T-helper 2 cell treated with Interferon-gamma antibody and Interleukin-4, amounts not matched to agents 100 ng/mL and 5 ng/mL, for 36 hours (primary cell): Measurements from ENCODE around the gene ATP23. TPM values are rescaled to one million over a fixed set of nuclear protein-coding genes. Genes with fewer than 3 reads are reported as not detected.

Experiments
- intact Hi-C: fragments of 100-400 bp; cut with micrococcal nuclease; formaldehyde crosslinking; loops from one replicate; pipeline ENCODE4 v1.15.1; 2023
- total RNA-seq: library from RNA; stranded (reverse); gene quantifications from 2 replicates; pipeline ENCODE4 v1.2.3, GENCODE V29; 2022

Gene ATP23
- total RNA-seq, 1 donor from 2014 or later = 17.1 TPM

DNA sequence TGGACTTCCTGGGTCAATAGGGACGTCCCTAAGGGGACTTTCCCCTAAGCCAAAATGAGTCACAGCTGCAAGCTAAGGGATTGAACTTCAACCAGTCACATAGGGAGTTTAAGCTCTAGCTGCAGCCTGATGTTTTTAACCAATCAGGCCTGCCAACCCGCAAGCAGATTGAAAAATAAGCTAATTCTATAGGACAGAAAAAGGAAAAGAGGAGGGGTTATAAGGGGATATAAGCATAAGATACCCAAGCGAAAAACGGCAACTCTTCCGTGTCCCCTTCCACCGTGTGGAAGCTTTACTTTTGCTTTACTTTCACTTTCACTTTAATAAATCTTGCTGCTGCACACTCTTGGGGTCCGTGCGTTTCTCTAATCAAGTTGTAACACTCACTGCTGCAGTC is 24.4 kb downstream of the ATP23 start:
- intact Hi-C loops = no loop called here

DNA sequence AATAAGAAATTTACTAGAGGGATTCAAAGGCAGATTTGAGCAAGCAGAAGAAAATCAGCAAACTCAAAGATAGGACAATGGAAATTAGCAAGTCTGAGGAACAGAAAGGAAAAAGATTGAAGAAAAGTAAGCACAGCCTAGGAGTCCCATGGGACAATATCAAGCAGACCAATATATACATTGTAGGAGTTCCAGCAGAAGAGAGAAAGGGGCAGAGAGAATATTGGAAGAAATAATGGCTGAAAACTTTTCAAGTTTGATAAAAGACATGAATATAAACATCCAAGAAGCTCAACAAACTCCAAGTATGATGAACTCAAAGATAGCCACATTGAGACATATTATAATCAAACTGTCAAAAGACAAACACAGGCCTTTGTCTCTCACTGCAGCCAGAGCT is 25.2 kb downstream of the ATP23 start:
- intact Hi-C loops = no loop called here

DNA sequence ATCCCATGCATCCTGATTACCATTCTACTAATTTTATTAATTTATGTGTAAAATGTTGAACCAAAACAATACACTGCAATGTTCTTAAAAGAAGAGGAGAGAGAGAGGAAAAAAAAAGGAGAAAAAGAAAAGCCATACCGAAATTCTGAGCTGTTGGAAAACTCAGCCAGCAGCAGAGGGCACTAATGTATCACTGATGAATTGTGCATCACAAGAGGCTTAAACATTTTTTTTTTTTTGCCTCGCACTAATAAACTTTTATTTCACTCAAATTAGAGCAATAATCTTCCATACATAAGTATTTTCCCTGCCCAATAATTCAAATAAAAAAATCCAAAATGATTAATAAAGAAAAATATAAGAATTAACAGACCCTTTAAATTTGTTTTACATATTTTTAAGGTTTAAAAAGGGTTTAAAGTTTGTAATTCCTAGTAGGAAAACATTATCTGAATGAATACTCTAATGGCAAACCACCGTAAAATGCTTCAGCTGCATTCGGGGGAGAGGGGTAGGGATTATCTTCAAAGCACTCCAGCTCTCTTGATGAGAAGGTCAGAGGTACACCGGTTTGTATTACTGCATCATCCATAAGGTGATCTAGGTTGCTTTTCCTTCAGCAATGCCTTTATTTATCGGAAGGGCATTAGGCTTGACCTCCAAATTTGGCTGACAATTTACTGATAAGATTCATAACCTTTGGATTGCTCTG is 41.9 kb downstream of the ATP23 start:
- intact Hi-C loops = no loop called here

DNA sequence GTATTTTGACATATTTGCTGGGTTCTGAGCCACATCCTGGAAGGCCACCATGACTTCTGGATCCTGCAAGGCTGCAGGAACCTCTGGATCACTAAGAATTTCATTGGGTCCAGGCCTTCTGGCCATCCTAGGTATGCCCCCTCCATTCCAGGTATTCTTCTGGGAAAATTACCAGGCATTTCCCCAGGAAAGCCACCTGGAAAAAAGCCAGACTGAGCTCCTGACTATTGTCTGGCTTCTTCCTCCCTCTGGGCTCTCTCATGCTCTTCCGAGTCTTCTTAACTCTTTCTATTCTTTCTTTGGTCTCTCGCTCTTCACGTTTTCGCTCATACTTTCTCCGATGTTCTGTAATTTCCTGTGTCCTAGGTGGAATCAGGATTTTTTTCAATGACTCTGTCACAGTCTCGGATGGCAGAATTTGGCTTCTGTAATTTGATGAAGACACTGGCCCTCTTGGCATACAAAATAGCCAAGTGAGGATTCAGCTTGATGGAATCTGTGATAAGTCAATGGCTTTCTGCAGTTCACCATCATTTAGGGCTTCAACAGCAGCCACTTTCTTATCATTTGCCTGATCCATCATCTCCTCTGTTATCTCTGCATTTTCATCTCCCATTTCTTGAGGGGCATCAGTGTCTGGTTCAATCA is 42.6 kb downstream of the ATP23 start:
- intact Hi-C loops = no loop called here

DNA sequence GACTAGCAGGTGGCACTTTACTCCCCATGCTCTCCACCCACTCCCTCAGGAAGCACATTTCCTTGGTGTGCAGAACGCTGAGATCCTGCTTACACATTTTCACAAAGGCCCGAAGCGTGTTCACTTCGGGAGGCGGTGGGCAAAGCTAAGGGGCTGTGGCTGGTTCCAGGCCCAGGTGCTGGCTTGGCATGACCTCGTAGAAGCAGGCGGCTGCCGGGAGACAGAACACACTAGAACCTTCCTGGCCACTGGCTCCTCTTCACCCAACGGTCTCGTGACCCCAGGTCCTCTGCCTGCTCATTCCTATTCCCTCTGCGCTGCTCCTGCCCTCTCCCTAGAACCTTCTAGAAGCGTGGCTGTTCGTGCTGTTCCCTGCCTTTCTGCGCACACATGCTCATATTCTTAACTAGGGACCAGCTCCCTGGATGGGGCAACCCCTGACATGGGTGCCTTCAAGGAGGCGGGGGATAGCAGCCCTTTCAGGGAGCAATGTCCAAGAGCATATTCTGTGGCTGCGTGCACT is 43.3 kb downstream of the ATP23 start:
- intact Hi-C loops = no loop called here

DNA sequence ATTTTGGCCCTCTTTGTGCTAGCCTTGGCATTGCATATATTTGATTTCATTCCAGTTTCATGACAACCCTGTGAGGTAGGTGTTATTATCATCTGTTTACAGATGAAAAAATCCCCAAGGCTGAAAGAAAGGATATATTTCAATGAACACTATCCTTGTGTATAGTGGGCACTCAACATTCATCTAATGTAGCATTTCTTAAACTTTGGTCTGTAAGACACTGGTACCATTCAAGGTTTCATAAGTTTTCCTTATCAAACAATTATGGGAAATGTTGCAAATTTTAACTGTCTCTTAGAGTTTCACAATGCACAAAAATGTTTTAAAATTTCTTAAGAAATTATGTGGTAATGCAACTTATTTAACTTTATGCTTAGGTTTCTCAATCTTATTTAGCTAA is 44.3 kb downstream of the ATP23 start:
- intact Hi-C loops = no loop called here

DNA sequence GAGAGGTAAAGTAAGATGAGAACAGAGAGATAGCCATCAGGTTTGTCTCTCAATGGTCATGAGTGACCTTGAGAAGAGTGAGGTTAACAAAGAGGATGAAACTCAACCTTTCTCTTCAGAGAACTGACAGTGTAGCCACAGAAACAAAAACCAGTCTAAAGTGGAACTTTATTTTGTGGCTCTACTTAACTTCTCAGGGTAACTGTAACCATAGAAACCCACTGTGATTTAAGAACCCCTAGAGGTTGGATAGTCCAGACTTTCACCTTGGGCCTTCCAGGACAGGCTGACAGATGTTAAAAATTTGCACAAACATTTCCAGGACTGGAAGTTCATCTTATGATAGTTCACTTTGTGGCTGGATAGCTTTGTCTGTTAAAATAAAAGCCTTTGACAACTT is 48.5 kb downstream of the ATP23 start:
- intact Hi-C loops = no loop called here

DNA sequence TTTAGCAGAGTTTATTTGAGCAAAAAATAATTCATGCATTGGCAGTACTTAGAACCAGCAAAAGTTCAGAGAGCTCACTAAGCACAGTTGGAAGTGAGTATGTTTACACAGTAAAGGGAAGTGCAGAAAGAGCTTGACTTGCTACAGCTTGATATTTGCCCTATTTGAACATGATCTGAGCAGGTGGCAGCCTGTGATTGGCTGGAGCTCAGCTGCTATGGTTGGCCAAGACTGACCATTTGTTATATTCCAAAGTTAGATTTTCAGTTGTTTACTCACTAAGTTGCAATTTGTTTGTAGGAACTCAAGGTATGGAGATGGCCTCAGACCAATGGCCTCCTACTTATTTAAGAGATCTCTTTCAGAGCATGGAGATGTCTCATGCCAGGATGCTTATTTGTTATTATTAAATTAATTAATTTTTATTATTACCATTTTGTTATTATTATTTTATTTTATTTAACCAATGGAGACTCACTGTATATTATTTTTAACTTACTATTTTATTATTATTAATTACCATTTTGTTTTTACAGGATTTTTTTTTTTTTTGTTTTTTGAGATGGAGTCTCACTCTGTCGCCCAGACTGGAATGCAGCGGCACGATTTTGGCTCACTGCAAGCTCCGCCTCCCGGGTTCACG is 49.0 kb downstream of the ATP23 start:
- intact Hi-C loops = no loop called here

DNA sequence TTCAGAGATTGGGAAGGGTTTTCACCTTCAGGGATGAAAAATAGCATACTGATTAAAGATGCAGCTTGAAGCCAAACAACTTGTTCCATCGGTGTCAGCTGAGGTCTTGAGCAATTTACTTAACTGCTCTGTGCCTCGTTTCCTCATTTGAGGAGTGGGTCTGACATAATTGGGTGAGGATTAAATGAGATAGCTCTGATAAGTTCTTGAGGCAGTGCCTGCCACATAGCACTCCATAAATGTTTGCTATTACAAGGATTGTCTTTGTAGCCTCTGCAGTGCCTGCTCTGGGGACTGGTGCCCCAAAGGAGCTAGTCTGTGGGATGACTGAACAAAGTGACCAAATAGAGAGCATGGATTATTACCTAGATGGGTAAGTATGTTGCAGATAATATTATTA is 50.6 kb downstream of the ATP23 start:
- intact Hi-C loops = no loop called here

DNA sequence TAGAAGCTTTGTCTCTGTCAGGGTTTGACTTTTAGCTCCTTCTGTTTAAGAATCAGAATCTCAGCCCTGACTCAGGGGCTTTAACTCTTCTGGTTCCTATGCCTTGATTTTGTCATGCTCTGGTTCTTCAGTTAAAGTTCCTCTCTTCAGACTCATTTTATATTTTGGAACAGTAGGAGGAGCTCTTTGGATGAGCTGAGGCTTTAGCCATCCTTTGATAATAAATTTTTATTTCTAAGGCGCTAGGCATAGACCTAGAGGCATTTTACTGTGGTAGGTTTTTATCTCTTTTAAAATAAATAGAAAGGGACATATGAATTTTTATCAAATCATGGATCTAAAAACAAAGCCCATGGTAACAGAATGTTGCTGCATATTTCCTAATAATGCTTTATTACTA is 51.7 kb downstream of the ATP23 start:
- intact Hi-C loops = no loop called here

DNA sequence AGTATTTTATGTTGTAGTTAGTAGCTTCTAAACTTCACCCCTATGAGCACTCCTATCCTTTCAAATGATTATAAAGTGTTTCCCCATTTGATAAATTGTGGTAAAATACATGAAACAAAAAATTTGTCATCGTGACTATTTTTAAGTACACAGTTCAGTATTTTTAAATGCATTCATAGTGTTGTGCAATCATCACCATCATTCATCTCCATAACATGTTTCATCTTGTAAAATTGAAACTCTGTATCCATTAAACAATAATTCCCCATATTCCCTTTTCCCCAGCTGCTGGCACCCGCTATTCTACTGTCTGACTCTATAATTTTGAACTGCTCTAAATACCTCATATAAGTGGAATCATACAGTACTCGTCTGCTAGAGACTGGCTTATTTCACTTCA is 52.5 kb downstream of the ATP23 start:
- intact Hi-C loops = no loop called here

DNA sequence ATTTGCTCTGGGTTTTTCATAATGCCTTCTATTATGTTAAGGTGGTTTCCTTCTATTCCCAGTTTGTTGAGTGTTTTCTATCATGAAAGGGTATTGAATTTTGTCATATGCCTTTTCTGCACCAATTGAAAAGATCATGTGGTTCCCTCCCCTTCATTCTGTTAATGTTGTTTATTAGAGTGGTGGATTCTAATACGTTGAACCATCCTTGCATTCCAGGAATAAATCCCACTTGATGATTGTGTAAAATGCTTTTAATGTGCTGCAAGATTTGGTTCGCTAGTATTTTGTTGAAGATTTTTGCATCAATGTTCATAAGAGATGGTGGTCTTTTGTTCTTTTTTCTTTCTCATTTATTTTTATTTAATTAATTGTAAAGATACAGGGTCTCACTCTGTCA is 55.2 kb downstream of the ATP23 start:
- intact Hi-C loops = no loop called here

DNA sequence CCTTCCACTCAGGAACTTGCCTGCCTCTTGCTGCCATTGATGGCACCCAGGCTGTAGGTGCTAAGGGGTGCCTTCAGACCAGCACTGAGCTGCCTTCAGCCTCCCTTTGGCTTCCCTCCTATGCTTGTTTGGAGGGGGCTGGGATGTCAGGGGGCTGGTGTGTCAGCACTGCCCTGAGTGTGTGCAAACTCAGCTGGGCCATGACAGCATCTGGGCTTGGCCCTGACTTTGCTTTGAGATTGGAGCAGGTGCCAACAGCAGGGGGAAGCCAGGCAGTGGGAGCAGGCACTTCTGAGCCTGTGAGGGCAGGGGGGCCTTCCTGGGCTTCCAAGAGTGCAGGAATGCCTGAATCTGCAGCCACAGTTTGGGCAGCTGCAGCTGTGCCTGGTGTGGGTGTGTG is 56.9 kb downstream of the ATP23 start:
- intact Hi-C loops = no loop called here

DNA sequence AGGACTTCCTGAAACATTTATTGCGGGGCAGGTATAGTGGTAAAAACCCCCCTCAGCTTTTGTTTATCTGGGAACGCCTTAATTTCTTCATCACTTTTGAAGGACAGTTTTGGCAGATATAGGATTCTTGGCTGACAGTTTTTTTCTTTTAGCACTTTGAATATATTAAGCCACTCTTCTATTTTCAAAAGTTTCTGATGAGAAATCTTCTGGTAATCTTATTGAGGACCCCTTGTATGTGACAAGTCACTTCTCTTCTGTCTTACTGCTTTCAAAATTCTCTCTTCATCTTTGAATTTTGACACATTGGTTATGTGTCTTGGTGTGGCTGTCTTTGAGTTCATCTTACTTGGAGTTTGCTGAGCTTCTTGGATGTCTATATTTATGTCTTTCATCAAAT is 59.1 kb downstream of the ATP23 start:
- intact Hi-C loops = no loop called here

DNA sequence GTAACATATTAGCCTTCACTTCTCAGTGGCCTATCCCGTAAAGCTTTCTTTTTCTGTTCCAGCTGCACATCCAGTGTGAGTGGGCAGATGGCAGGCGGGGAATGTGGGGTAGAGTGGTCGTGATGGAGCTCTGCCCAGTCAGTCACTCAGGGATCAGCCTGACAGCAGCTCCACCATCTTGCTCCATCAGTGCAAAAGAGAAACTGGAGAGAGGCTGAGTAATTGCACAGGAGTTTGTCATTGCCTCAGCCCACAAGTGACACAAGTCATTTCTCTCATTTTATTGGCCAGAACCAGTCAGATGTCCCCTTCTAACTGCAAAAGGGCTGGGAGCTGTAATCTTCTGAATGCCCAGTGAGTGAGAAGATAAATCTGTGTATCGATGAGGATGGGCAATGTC is 66.5 kb downstream of the ATP23 start:
- intact Hi-C loops = no loop called here

DNA sequence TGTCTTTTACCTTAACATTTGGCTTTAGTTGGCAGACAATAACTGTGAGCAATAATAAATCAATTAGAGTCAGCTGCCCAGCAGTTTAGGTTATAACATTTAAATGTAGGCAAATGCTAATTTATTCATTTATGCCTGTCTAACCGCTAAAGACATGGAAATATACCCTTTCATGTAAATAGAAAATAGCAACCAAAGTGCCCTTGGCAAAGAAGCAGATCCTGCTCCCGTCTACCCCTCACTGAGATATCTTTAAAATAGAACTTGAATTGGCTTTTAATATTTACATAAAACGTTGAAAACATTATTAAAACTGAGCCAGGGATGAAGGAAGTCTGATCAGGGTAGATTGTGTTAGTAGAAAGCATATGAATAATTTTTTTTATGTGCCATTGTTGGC is 67.3 kb downstream of the ATP23 start:
- intact Hi-C loops = no loop called here

Other genes with a start within 250 kb of the ATP23 start
- gene OS9, start 247.4 kb upstream of the ATP23 start, total RNA-seq = 137 and 138 TPM in 2 replicates
- 57.1 and 59.4 TPM in 2 replicates for gene AGAP2, start 202.8 kb upstream of the ATP23 start, total RNA-seq
- 17.3 and 17.9 TPM in 2 replicates for gene TSPAN31, start 196.5 kb upstream of the ATP23 start, total RNA-seq
- gene CDK4, start 189.3 kb upstream of the ATP23 start, total RNA-seq = 134 and 138 TPM in 2 replicates
- 21.2 and 21.9 TPM in 2 replicates for gene MARCHF9, start 186.5 kb upstream of the ATP23 start, total RNA-seq
- gene CYP27B1, start 174.5 kb upstream of the ATP23 start, total RNA-seq = 4.2 and 4.3 TPM in 2 replicates
- gene METTL1, start 169.5 kb upstream of the ATP23 start, total RNA-seq = 34.8 and 42.7 TPM in 2 replicates
- 3.1 and 3.3 TPM in 2 replicates for gene EEF1AKMT3, start 169.0 kb upstream of the ATP23 start, total RNA-seq
- gene TSFM, start 158.8 kb upstream of the ATP23 start, total RNA-seq = 36.3 and 39.2 TPM in 2 replicates
- gene AVIL, start 122.8 kb upstream of the ATP23 start, total RNA-seq = 4.2 and 4.4 TPM in 2 replicates
- 111 and 114 TPM in 2 replicates for gene CTDSP2, start 94.8 kb upstream of the ATP23 start, total RNA-seq